SK-N-SH (cell line): ENCODE measurements around the gene TPST2. TPM values are rescaled to one million over a fixed set of nuclear protein-coding genes. Genes with fewer than 3 reads are reported as not detected.

Experiments
- CTCF ChIA-PET: fragments of 300-600, 350-600 bp; formaldehyde crosslinking; extraction: SDS; loops from one replicate; lab custom pipeline; 2021; lab: Yijun Ruan, JAX
- POLR2A ChIA-PET: fragments of 350-600 bp; sonication (Branson Sonifier 250); formaldehyde crosslinking; extraction: SDS; loops from one replicate; lab custom pipeline; 2020; ENCODE audit warnings: antibody characterized with exemption, inconsistent platforms; lab: Yijun Ruan, JAX
- DNase-seq: peaks from one replicate; pipeline ENCODE4 v3.0.0; 2012
- H2AFZ ChIP-seq: fragments of 200-600 bp; sonication (generic); 2 replicates; pipeline ENCODE4 v1.8.1; 2016; ENCODE audit warnings: antibody characterized with exemption, mild to moderate bottlenecking, low read depth
- H3F3A ChIP-seq: fragments of 200-600 bp; sonication (generic); replicated peaks from 2 replicates; pipeline ENCODE3; 2016; ENCODE audit warnings: antibody characterized with exemption, mild to moderate bottlenecking; ENCODE audit not compliant: insufficient read depth
- H3K27ac ChIP-seq, 2 experiments: fragments of 200-500 bp in 1 of 2; fragments of 200-600 bp in 1 of 2; sonication (Bioruptor generic) in 1 of 2; sonication (generic), shearing (Covaris generic) in 1 of 2; 2 replicates each; pipeline versions ENCODE4 v1.5.1 to v1.6.1; 2014 to 2016; ENCODE audit warnings: low read depth in 2 of 2, inconsistent platforms in 1 of 2, low read length in 1 of 2, mild to moderate bottlenecking in 1 of 2, mixed read lengths in 1 of 2
- H3K27me3 ChIP-seq: fragments of 200-600 bp; sonication (generic), shearing (Covaris generic); 2 replicates; pipeline ENCODE4 v1.6.1; 2016; ENCODE audit warnings: mixed run types; ENCODE audit not compliant: insufficient read depth
- H3K36me3 ChIP-seq, 2 experiments: fragments of 200-500 bp in 1 of 2; fragments of 200-600 bp in 1 of 2; sonication (Bioruptor generic) in 1 of 2; sonication (generic) in 1 of 2; replicated peaks in 1 of 2; 2 replicates each; pipeline versions ENCODE3 to v1.5.1; 2014 to 2016; ENCODE audit warnings: low read length in 1 of 2, mild to moderate bottlenecking in 1 of 2; ENCODE audit not compliant: insufficient read depth in 2 of 2, control insufficient read depth in 1 of 2
- H3K4me1 ChIP-seq, 2 experiments: fragments of 200-500 bp in 1 of 2; fragments of 200-600 bp in 1 of 2; sonication (Bioruptor generic) in 1 of 2; sonication (generic), shearing (Covaris generic) in 1 of 2; 2 replicates each; pipeline versions ENCODE4 v1.5.1 to v1.6.1; 2014 to 2016; ENCODE audit warnings: low read depth in 1 of 2, low read length in 1 of 2, mixed run types in 1 of 2; ENCODE audit not compliant: insufficient read depth in 2 of 2, control insufficient read depth in 1 of 2
- H3K4me2 ChIP-seq: fragments of 200-600 bp; sonication (generic), shearing (Covaris generic); 2 replicates; pipeline ENCODE4 v1.6.1; 2017; ENCODE audit warnings: mixed run types
- H3K4me3 ChIP-seq, 2 experiments: fragments of 200-500 bp in 1 of 2; fragments of 200-600 bp in 1 of 2; sonication (Bioruptor generic) in 1 of 2; sonication (generic), shearing (Covaris generic) in 1 of 2; 2 replicates each; pipeline versions ENCODE4 v1.5.1 to v1.8.1; 2014 to 2016; ENCODE audit warnings: low read depth in 2 of 2, inconsistent platforms in 1 of 2, low read length in 1 of 2, mild to moderate bottlenecking in 1 of 2, mixed read lengths in 1 of 2, moderate library complexity in 1 of 2
- H3K79me2 ChIP-seq: fragments of 200-600 bp; sonication (generic); 2 replicates; pipeline ENCODE4 v1.8.1; 2017; ENCODE audit warnings: mild to moderate bottlenecking; ENCODE audit not compliant: insufficient read depth
- H3K9ac ChIP-seq: fragments of 200-600 bp; sonication (generic); 2 replicates; pipeline ENCODE4 v1.6.1; 2017; ENCODE audit warnings: mixed run types
- H3K9me2 ChIP-seq: fragments of 200-600 bp; sonication (generic); 2 replicates; pipeline ENCODE4 v1.6.1; 2017; ENCODE audit warnings: mixed run types
- H3K9me3 ChIP-seq: fragments of 200-600 bp; sonication (generic); 2 replicates; pipeline ENCODE4 v1.6.1; 2017; ENCODE audit warnings: mixed run types, mild to moderate bottlenecking, moderate library complexity
- H4K20me1 ChIP-seq: fragments of 200-600 bp; sonication (generic); 2 replicates; pipeline ENCODE4 v1.6.1; 2017; ENCODE audit warnings: mild to moderate bottlenecking, mixed run types; ENCODE audit not compliant: insufficient read depth
- FOSL2 ChIP-seq: IDR thresholded peaks from 2 replicates; pipeline ENCODE4 v1.4.0; 2012; ENCODE audit warnings: low read depth, mild to moderate bottlenecking, moderate library complexity, borderline replicate concordance
- FOXJ3 ChIP-seq: sonication (generic); formaldehyde crosslinking; IDR thresholded peaks from 2 replicates; pipeline ENCODE4 v1.5.1; 2020; ENCODE audit warnings: mild to moderate bottlenecking, missing genetic modification reagents
- FOXM1 ChIP-seq: IDR thresholded peaks from 2 replicates; pipeline ENCODE4 v1.4.0; 2012; ENCODE audit warnings: low read depth, mild to moderate bottlenecking
- JUND ChIP-seq: IDR thresholded peaks from 2 replicates; pipeline ENCODE4 v1.4.0; 2012
- MAX ChIP-seq: IDR thresholded peaks from 2 replicates; pipeline ENCODE4 v1.4.0; 2012; ENCODE audit warnings: low read depth
- POLR2AphosphoS5 ChIP-seq: IDR thresholded peaks from 2 replicates; pipeline ENCODE4 v1.6.1; 2012; ENCODE audit warnings: low read depth, low read length
- SIN3A ChIP-seq: IDR thresholded peaks from 2 replicates; pipeline ENCODE4 v1.6.1; 2012; ENCODE audit warnings: low read depth, mild to moderate bottlenecking, low read length, moderate library complexity, borderline replicate concordance
- TCF12 ChIP-seq: IDR thresholded peaks from 2 replicates; pipeline ENCODE4 v1.4.0; 2012
- WGBS: methylation state at CpG from one replicate; pipeline ENCODE4 v1.1.6; 2017; ENCODE audit warnings: low lambda C conversion rate; 5-methylcytosine and 5-hydroxymethylcytosine counted together
- polyA plus RNA-seq, 3 experiments: library from polyadenylated mRNA; depleted of rRNA; stranded (reverse); fragments of >200 nt; gene quantifications; 2 replicates each; pipeline ENCODE4 v1.2.3, GENCODE V29; 2012
- TF ChIP-seq, protein P1 (sequence below): IDR thresholded peaks from 2 replicates; pipeline ENCODE4 v1.6.1; 2012; ENCODE audit warnings: mild to moderate bottlenecking, low read depth, low read length, moderate library complexity
- TF ChIP-seq, protein P2 (sequence below): fragments of 200-600 bp; sonication (generic); IDR thresholded peaks from 2 replicates; pipeline ENCODE4 v1.6.1; 2017; ENCODE audit warnings: antibody characterized with exemption, mild to moderate bottlenecking, moderate library complexity

Gene TPST2
- polyA plus RNA-seq, 1 of the 3 experiments (the other 2 are of a cell fraction) = 58.4 TPM

DNA sequence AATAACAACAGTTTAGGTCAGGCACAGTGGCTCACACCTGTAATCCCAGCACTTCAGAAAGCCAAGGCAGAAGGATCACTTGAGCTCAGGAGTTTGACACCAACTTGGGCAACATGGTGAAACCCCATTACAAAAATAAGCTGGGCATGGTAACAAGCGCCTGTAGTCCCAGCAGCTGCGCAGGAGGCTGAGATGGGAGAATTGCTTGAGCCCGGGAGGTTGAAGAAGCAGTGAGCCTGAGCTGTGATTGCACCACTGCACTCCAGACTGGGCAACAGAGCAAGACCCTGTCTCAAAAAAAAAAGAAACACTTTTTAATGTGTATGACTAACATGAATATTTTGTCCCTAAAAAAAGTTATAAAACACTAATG is 53.2 kb downstream of the TPST2 start:
- ChIA-PET POLR2A (interaction anchor here (0.6 kb wide), 1 partner anchor 110 kb away, joined by 3 read pairs; no protein-coding TSS in a partner anchor), CTCF (no interaction called here)
- H3K79me2 ChIP-seq = no peaks in the 10 kb centered on the region
- H3K4me2 ChIP-seq = no peak overlapping the region
- WGBS = 87% methylated on average over 3 of the region's 3 CpGs
- TF ChIP-seq, protein P1, sequence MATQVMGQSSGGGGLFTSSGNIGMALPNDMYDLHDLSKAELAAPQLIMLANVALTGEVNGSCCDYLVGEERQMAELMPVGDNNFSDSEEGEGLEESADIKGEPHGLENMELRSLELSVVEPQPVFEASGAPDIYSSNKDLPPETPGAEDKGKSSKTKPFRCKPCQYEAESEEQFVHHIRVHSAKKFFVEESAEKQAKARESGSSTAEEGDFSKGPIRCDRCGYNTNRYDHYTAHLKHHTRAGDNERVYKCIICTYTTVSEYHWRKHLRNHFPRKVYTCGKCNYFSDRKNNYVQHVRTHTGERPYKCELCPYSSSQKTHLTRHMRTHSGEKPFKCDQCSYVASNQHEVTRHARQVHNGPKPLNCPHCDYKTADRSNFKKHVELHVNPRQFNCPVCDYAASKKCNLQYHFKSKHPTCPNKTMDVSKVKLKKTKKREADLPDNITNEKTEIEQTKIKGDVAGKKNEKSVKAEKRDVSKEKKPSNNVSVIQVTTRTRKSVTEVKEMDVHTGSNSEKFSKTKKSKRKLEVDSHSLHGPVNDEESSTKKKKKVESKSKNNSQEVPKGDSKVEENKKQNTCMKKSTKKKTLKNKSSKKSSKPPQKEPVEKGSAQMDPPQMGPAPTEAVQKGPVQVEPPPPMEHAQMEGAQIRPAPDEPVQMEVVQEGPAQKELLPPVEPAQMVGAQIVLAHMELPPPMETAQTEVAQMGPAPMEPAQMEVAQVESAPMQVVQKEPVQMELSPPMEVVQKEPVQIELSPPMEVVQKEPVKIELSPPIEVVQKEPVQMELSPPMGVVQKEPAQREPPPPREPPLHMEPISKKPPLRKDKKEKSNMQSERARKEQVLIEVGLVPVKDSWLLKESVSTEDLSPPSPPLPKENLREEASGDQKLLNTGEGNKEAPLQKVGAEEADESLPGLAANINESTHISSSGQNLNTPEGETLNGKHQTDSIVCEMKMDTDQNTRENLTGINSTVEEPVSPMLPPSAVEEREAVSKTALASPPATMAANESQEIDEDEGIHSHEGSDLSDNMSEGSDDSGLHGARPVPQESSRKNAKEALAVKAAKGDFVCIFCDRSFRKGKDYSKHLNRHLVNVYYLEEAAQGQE = no peak
- TF ChIP-seq, protein P2, sequence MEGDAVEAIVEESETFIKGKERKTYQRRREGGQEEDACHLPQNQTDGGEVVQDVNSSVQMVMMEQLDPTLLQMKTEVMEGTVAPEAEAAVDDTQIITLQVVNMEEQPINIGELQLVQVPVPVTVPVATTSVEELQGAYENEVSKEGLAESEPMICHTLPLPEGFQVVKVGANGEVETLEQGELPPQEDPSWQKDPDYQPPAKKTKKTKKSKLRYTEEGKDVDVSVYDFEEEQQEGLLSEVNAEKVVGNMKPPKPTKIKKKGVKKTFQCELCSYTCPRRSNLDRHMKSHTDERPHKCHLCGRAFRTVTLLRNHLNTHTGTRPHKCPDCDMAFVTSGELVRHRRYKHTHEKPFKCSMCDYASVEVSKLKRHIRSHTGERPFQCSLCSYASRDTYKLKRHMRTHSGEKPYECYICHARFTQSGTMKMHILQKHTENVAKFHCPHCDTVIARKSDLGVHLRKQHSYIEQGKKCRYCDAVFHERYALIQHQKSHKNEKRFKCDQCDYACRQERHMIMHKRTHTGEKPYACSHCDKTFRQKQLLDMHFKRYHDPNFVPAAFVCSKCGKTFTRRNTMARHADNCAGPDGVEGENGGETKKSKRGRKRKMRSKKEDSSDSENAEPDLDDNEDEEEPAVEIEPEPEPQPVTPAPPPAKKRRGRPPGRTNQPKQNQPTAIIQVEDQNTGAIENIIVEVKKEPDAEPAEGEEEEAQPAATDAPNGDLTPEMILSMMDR = no peak
- TF ChIP-seq FOSL2 = no peak
- TF ChIP-seq FOXM1 = no peak
- TF ChIP-seq TCF12 = no peak
- TF ChIP-seq SIN3A = no peak
- no peak for TF ChIP-seq FOXJ3 (CRISPR knock-in tag)
- no peak for TF ChIP-seq POLR2AphosphoS5
- no peak for TF ChIP-seq MAX
- no peaks in the 10 kb centered on the region for H3K9me2 ChIP-seq
- H3K4me3 ChIP-seq = no peak overlapping the region
- no peak overlapping the region for H3K27ac ChIP-seq
- no peak for DNase-seq
- no peaks in the 10 kb centered on the region for H3K4me1 ChIP-seq
- no peak overlapping the region for H2AFZ ChIP-seq
- H3F3A ChIP-seq = no peaks in the 10 kb centered on the region
- H3K27me3 ChIP-seq = no peaks in the 10 kb centered on the region
- peaks cover 6 to 7% of the 10 kb centered on the region in 2 experiments for H3K36me3 ChIP-seq
- no peaks in the 10 kb centered on the region for H3K9me3 ChIP-seq
- no peaks in the 10 kb centered on the region for H4K20me1 ChIP-seq
- H3K9ac ChIP-seq = no peak overlapping the region

- H3K27ac ChIP-seq = no peak overlapping the region
- no peak overlapping the region for H3K9ac ChIP-seq
- ChIA-PET CTCF (interaction anchor here (1.1 kb wide), 1 partner anchor 9 kb away, joined by 4 read pairs; no protein-coding TSS in a partner anchor), POLR2A (no interaction called here)
- no peaks in the 10 kb centered on the region for H3K4me1 ChIP-seq
- peaks cover 9 to 11% of the 10 kb centered on the region in 2 experiments for H3K36me3 ChIP-seq
- no peak for DNase-seq
- no peak overlapping the region for H2AFZ ChIP-seq
- no peaks in the 10 kb centered on the region for H3K9me2 ChIP-seq
- no peak overlapping the region for H3K4me3 ChIP-seq
- H3K27me3 ChIP-seq = no peaks in the 10 kb centered on the region
- 99% methylated on average over 9 of the region's 12 CpGs for WGBS
- H3K9me3 ChIP-seq = no peaks in the 10 kb centered on the region
- H3K79me2 ChIP-seq = no peaks in the 10 kb centered on the region
- no peak overlapping the region for H3K4me2 ChIP-seq
- no peaks in the 10 kb centered on the region for H3F3A ChIP-seq
- TF ChIP-seq FOSL2 (peak; percentile 47; the same call in 1 of the 2 replicates), MAX (no peak), JUND (0 out of 2 replicates have a peak, but pooled peaks have one; percentile 10)
- no peaks in the 10 kb centered on the region for H4K20me1 ChIP-seq
These were observed 53.7 kb downstream of the TPST2 start for GRCh38 chr22:26536056-26536761.
